Hepatocyte (in vitro differentiated cells): ENCODE results near the gene ADAP1.

ENCODE experiments used
- EZH2 ChIP-seq: fragments of 200-600 bp; sonication (generic); IDR thresholded peaks from 2 replicates; pipeline ENCODE4 v1.6.1; 2016; ENCODE audit warnings: antibody characterized with exemption, mild to moderate bottlenecking, borderline replicate concordance
- TF ChIP-seq, protein P1 (sequence below): fragments of 200-600 bp; sonication (generic); IDR thresholded peaks from 2 replicates; pipeline ENCODE4 v1.5.1; 2016; ENCODE audit warnings: antibody characterized with exemption, mild to moderate bottlenecking; ENCODE audit not compliant: poor library complexity

DNA sequence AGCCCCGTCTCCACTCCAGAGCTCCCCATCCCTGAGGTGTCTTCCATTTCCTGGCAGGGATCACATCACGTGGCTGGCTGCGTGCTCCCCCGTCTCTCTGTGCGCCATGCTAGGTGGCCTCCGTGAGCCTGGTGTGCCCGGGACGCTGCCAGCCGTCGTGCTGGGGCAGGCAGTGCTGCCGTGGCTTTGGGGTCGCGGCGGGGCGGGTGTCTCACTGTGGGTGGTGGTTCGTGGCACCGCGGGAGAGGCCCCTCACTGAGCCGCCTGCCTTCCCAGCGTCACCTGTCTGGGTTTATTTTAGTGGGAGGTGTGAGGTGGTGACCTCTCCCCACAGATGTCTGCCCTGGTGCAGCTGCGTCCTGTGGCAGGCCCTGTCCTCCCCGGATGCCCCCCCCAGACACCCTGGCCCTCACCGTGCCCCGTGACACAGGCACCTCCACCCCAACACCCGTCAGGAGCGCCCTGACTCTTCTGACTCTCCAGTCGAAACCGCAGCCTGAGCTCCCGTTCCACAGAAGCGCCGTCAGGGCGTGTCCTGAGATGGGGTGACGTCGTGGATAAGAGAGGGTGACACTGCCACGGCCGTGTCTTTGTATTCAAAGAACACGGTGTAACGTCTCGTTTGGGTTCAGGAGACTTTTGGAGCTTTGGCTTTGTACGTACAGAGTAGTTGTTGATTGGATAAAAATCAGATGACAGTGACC lies 60.2 kb downstream of the ADAP1 start:
- TF ChIP-seq, protein P1, sequence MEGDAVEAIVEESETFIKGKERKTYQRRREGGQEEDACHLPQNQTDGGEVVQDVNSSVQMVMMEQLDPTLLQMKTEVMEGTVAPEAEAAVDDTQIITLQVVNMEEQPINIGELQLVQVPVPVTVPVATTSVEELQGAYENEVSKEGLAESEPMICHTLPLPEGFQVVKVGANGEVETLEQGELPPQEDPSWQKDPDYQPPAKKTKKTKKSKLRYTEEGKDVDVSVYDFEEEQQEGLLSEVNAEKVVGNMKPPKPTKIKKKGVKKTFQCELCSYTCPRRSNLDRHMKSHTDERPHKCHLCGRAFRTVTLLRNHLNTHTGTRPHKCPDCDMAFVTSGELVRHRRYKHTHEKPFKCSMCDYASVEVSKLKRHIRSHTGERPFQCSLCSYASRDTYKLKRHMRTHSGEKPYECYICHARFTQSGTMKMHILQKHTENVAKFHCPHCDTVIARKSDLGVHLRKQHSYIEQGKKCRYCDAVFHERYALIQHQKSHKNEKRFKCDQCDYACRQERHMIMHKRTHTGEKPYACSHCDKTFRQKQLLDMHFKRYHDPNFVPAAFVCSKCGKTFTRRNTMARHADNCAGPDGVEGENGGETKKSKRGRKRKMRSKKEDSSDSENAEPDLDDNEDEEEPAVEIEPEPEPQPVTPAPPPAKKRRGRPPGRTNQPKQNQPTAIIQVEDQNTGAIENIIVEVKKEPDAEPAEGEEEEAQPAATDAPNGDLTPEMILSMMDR = no peak
- no peak for TF ChIP-seq EZH2
